Lower leg skin (tissue), 4 donors: ENCODE measurements around the gene RASA2. TPM values are rescaled to one million over a fixed set of nuclear protein-coding genes. Genes with fewer than 3 reads are reported as not detected.

Source experiments
- DNase-seq, 2 donors: peaks; one replicate each; pipeline ENCODE4 v3.0.0-alpha.2; 2019; ENCODE audit warnings: low spot score in 2 of 2
- H3K4me3 ChIP-seq: fragments of 200-600 bp; sonication (generic); 2 replicates; pipeline ENCODE4 v1.5.1; 2017; ENCODE audit warnings: mild to moderate bottlenecking, low read depth; ENCODE audit not compliant: poor library complexity, severe bottlenecking
- POLR2A ChIP-seq, 2 donors: fragments of 450-650 bp; IDR thresholded peaks; one replicate each; pipeline ENCODE4 v1.6.1; 2016 to 2017; ENCODE audit warnings: antibody characterized with exemption in 2 of 2, mild to moderate bottlenecking in 1 of 2, moderate library complexity in 1 of 2
- WGBS, 2 donors: methylation state at CpG; one replicate each; pipeline ENCODE4 v1.1.5; 2018; 5-methylcytosine and 5-hydroxymethylcytosine counted together
- intact Hi-C: fragments of 100-400 bp; cut with DNase I; formaldehyde crosslinking; loops from one replicate; pipeline ENCODE4 v1.15.0; 2023; ENCODE audit warnings: low total_unique reads
- total RNA-seq, 4 donors: library from RNA; depleted of rRNA; stranded (reverse); fragments of >200 nt; gene quantifications; one replicate each; pipeline ENCODE4 v1.1.0, GENCODE V29; 2016
- TF ChIP-seq, protein P1 (sequence below), 3 donors: fragments of 450-650 bp; IDR thresholded peaks; one replicate each; pipeline ENCODE4 v1.5.1; 2016; ENCODE audit warnings: antibody characterized with exemption in 3 of 3, mild to moderate bottlenecking in 3 of 3, moderate library complexity in 2 of 3

The RASA2 gene
- total RNA-seq, 4 donors from 2014 or later = 18.7 to 46.2 (median 21.2) TPM

DNA sequence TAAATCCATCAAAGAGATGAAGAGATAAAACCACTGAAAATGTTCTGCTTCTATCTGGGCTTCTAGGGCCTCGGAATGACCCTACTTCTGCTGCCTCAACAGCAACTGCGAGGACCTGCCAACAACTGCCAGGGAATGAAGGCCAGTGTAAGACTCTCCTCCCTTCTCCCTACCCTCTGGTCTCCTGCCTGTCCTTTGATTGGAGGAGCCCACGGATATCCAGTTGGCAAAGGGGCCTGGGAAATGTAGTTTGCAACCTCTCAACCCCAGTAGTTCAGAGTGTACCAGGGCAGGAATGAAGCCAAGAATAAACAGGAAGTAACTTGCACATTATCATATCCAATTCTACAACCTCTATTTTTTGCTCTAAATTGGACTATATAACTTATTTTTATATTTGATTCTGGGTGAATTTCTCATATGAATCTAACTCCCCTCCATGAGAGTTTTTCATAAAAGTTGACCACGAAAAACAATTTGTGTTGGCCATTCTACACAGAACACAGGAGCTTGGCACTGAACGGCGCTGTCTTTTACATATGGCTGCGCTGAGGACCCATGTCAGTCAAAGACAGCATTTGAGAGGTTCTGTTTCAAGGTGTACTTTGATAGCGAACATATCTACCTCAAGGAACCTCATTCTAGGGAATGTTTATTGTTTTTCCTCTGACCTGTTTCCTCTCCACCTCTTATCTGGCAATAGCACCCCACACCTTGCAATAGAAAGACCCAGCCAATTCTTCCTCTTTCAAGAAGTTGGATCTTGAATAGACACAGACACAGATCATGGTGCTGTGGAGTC lies 160.1 kb downstream of the RASA2 start:
- WGBS, 2 donors = 72 to 85% methylated on average over 8 of the region's 8 CpGs
- no peak for TF ChIP-seq POLR2A (IDR thresholded peaks at IDR 0.05)
- TF ChIP-seq, protein P1, sequence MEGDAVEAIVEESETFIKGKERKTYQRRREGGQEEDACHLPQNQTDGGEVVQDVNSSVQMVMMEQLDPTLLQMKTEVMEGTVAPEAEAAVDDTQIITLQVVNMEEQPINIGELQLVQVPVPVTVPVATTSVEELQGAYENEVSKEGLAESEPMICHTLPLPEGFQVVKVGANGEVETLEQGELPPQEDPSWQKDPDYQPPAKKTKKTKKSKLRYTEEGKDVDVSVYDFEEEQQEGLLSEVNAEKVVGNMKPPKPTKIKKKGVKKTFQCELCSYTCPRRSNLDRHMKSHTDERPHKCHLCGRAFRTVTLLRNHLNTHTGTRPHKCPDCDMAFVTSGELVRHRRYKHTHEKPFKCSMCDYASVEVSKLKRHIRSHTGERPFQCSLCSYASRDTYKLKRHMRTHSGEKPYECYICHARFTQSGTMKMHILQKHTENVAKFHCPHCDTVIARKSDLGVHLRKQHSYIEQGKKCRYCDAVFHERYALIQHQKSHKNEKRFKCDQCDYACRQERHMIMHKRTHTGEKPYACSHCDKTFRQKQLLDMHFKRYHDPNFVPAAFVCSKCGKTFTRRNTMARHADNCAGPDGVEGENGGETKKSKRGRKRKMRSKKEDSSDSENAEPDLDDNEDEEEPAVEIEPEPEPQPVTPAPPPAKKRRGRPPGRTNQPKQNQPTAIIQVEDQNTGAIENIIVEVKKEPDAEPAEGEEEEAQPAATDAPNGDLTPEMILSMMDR (IDR thresholded peaks at IDR 0.05) = no peak
- intact Hi-C loops = no loop called here
- peak; percentile 31 to 76 for DNase-seq
- H3K4me3 ChIP-seq = no peak overlapping the region

- TF ChIP-seq, protein P1 (IDR thresholded peaks at IDR 0.05) = no peak
- TF ChIP-seq POLR2A (IDR thresholded peaks at IDR 0.05) = no peak
- peak in 1 of 2 donors; percentile 9 for DNase-seq
- H3K4me3 ChIP-seq = no peak overlapping the region
- WGBS, 2 donors = 19 to 78% methylated on average over 3 of the region's 3 CpGs
- intact Hi-C loops = no loop called here
Observed at GRCh38 chr3:141647562-141647915, 160.7 kb downstream of the RASA2 start.

DNA sequence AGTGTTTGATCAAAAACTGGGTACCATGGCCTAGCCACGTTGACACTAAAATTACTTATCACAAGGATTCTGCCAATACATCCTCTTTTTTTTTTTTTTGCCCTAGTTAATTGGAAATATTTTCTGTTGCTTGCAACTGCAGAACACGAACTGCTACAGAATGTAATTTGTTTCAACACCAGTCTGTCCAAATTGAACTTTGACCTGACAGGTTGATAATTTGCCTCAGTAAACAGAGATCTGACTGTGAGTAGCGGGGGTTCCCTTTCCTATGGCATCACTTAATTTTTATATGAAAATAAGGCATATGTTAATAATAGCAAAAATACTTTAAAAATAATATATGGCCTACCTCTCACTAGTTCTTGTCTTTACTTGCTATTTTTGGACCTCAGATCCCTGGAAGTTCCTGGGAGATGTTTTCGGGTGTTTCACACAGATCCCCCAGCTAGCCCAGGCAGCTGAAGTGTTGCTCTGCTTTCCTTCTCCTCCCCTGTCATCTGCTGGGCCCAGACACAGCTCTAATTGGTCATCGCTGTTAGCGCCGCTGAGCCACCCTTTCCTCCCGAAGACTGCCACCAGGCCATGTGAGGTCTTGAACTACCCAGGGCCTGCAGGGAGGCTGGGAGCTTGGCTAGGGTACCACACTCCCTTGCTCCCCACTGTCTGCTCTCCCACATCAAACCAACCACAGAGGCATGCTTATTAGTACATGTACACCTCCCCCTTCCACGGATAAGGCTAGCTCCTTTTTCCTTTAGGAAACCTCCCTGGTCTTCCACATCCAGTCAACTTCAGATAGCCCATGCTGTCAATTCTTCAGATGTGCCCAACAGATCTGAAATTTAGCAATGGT lies 161.5 kb downstream of the RASA2 start:
- DNase-seq = no peak
- TF ChIP-seq, protein P1 (IDR thresholded peaks at IDR 0.05) = no peak
- no peak for TF ChIP-seq POLR2A (IDR thresholded peaks at IDR 0.05)
- 79 to 85% methylated on average over 9 of the region's 9 CpGs for WGBS, 2 donors
- intact Hi-C loops = no loop called here
- H3K4me3 ChIP-seq = no peak overlapping the region

DNA sequence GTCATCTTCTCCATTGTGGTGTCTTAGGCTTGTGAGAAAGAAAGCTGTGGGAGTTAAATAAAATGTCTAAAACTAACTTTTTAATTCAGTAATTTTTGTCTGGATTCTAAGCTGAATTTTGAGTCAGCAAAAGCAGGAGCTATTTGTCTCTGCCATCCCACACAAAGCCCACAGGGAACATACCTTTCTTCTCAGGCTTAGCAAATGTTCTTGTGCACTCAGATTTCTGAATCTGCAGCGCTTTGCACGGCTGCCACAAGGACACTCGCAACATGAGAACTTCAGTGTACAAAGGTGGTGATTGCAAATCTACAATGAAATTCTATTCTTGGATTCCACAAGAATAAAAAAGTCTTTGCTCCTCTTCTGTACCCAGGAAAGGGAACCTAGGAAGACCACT lies 163.0 kb downstream of the RASA2 start:
- 53 to 78% methylated on average over 3 of the region's 3 CpGs for WGBS, 2 donors
- DNase-seq = no peak
- intact Hi-C loops = no loop called here
- no peak for TF ChIP-seq POLR2A (IDR thresholded peaks at IDR 0.05)
- TF ChIP-seq, protein P1 (IDR thresholded peaks at IDR 0.05) = no peak
- H3K4me3 ChIP-seq = no peak overlapping the region

DNA sequence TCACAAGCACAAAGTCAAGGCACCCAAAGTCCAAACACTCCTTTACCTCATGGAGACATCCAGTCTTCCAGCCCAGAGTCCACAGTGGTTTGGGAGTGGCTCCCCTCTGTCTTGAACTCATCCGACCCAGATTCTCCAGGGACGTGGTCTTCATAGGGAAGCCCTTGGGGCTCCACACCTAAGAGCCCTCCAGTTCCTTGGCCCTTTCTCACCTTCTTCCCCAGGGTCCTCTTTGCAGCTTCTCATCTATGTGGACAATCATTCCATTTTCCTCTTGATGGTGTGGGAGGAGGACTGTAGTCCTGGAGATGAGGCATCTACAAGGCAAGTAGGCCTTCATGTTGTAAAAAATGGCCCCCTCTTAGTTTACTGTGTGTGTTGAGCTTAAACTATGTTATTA lies 164.0 kb downstream of the RASA2 start:
- no peak for DNase-seq
- H3K4me3 ChIP-seq = no peak overlapping the region
- WGBS, 2 donors = 95 to 98% methylated on average over 2 of the region's 2 CpGs
- intact Hi-C loops = no loop called here
- TF ChIP-seq, protein P1 (IDR thresholded peaks at IDR 0.05) = no peak
- no peak for TF ChIP-seq POLR2A (IDR thresholded peaks at IDR 0.05)
